ENCODE data around the gene NOTUM. TPM values are rescaled to one million over a fixed set of nuclear protein-coding genes. Genes with fewer than 3 reads are reported as not detected.

Gene NOTUM
- total RNA-seq, 2 experiments from 2014 or later: 0.41 to 0.49 TPM

GRCh38 chr17:81927653-81928543 is 33.1 kb downstream of the NOTUM start, which contains the start of gene MAFG:
MAFG (minus strand) TSS chr17:81927735; CDS start chr17:81923185, 4,550 bp downstream.
- ChIA-PET CTCF (interaction anchor here (0.9 to 5.1 kb wide), 12 partner anchors 9 to 102 kb away, joined by 3 to 23 read pairs (median 4); partner anchors contain the start of genes CENPX and PYCR1), POLR2A (interaction anchor here (0.8 to 4.1 kb wide), 17 partner anchors 8 to 225 kb away, joined by 3 to 20 read pairs (median 3); partner anchors contain the start of genes ALYREF, ANAPC11, ARHGDIA and ASPSCR1)
- peak; percentile 74 for ATAC-seq
- intact Hi-C loops (cut with micrococcal nuclease): no loop called here
- Mint-ChIP-seq H3K9me3 (no peaks in the 10 kb centered on the region), H3K4me1 (ENCODE audit: low read depth) (peaks cover 34% of the 10 kb centered on the region), H3K27me3 (peaks cover 5% of the 10 kb centered on the region), H3K4me3 (peak within 1 kb of the TSS; percentile 80), H3K36me3 (ENCODE audit: low read depth) (peaks cover 6% of the 10 kb centered on the region), H3K27ac (peak within 1 kb of the TSS; percentile 79)
- DNase-seq: peak; percentile 93
- TF ChIP-seq CTCF (IDR thresholded peaks at IDR 0.05): peak; percentile 65

GRCh38 chr17:81927152-81927652 is 33.8 kb downstream of the NOTUM start:
- ATAC-seq: peak; percentile 1
- no peak for TF ChIP-seq CTCF (IDR thresholded peaks at IDR 0.05)
- H3K4me1 Mint-ChIP-seq (ENCODE audit: low read depth): peaks cover 30% of the 10 kb centered on the region
- H3K27me3 Mint-ChIP-seq: peaks cover 5% of the 10 kb centered on the region
- CTCF ChIA-PET: interaction anchor here (0.9 to 5.1 kb wide), 10 partner anchors 10 to 103 kb away, joined by 3 to 23 read pairs (median 4); partner anchors contain the start of genes CENPX, PYCR1 and SIRT7
- intact Hi-C loops (cut with micrococcal nuclease): no loop called here
- no peaks in the 10 kb centered on the region for H3K9me3 Mint-ChIP-seq
- POLR2A ChIA-PET: interaction anchor here (0.8 to 4.1 kb wide), 13 partner anchors 9 to 224 kb away, joined by 3 to 20 read pairs (median 4); partner anchors contain the start of genes ALYREF, ANAPC11, ARHGDIA and ASPSCR1
- peaks cover 2% of the 10 kb centered on the region for H3K36me3 Mint-ChIP-seq (ENCODE audit: low read depth)
- no peak for DNase-seq
- H3K4me3 Mint-ChIP-seq: peak overlapping the region; percentile 74
- H3K27ac Mint-ChIP-seq: no peak overlapping the region

DNA sequence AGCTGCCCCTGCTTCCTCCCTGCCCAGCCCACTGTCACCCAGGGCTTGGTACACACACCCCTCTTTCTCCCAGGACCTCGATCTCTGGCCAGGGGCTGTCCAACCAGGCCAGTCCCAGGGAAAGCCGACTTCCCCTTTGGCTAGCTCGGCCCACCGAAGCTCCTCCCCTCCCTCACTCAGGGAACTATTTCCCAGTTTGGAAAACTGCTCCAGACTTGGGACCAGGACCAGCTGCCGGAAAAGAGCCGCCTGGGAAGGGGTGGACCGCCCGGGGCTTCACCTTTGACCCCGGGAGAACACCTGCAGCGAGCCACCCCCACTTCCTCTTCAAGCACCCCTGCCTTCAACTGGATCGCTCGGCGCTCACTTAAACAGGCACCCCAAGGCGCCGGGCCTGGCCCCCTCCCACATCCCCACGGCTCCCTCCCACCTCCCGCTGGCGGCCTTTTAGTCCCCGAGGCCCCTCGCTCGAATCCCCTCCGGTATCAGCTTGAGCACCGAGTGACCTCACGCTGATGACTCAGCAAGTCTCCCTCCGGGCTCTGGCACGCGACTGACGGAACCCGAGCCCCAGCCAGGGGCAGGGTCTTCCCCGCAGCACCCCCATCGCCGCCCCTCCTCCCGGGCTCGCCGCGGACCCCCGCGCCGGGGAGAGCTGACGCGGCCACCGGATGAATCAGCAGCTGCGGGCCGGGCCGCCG is 34.4 kb downstream of the NOTUM start:
- intact Hi-C loops (cut with micrococcal nuclease): no loop called here
- H3K27ac Mint-ChIP-seq: peak overlapping the region; percentile 79
- peaks cover 5% of the 10 kb centered on the region for H3K27me3 Mint-ChIP-seq
- TF ChIP-seq CTCF (IDR thresholded peaks at IDR 0.05): no peak
- peak; percentile 15 for ATAC-seq
- peaks cover 27% of the 10 kb centered on the region for H3K4me1 Mint-ChIP-seq (ENCODE audit: low read depth)
- no peaks in the 10 kb centered on the region for H3K9me3 Mint-ChIP-seq
- no peaks in the 10 kb centered on the region for H3K36me3 Mint-ChIP-seq (ENCODE audit: low read depth)
- peak; percentile 76 for DNase-seq
- POLR2A ChIA-PET: interaction anchor here (0.9 to 4.1 kb wide), 13 partner anchors 10 to 223 kb away, joined by 3 to 20 read pairs (median 3); partner anchors contain the start of genes ASPSCR1, DUS1L, FASN and MRPL12
- CTCF ChIA-PET: interaction anchor here (1.1 to 5.1 kb wide), 5 partner anchors 9 to 104 kb away, joined by 3 to 23 read pairs (median 5); partner anchors contain the start of genes CENPX and SIRT7
- H3K4me3 Mint-ChIP-seq: peak overlapping the region; percentile 80

- H3K4me3 Mint-ChIP-seq: peak overlapping the region; percentile 80
- H3K36me3 Mint-ChIP-seq (ENCODE audit: low read depth): no peaks in the 10 kb centered on the region
- H3K27me3 Mint-ChIP-seq: peaks cover 5% of the 10 kb centered on the region
- intact Hi-C loops (cut with micrococcal nuclease): no loop called here
- peak overlapping the region; percentile 79 for H3K27ac Mint-ChIP-seq
- no peak for TF ChIP-seq CTCF (IDR thresholded peaks at IDR 0.05)
- ATAC-seq (no peak), DNase-seq (no peak)
- ChIA-PET CTCF (interaction anchor here (1.1 to 5.1 kb wide), 5 partner anchors 9 to 229 kb away, joined by 3 to 23 read pairs (median 4); partner anchors contain the start of genes CENPX and SIRT7), POLR2A (interaction anchor here (0.9 to 4.1 kb wide), 10 partner anchors 9 to 139 kb away, joined by 3 to 20 read pairs (median 5); partner anchors contain the start of genes DUS1L, PCYT2, PYCR1 and SIRT7)
- peaks cover 23% of the 10 kb centered on the region for H3K4me1 Mint-ChIP-seq (ENCODE audit: low read depth)
- H3K9me3 Mint-ChIP-seq: no peaks in the 10 kb centered on the region
Observed at GRCh38 chr17:81925860-81926450, 35.0 kb downstream of the NOTUM start.

Measured in activated CD8-positive, alpha-beta T cell treated with anti-CD3 and anti-CD28 coated beads for 36 hours (primary cell).